SK-N-SH treated with all-trans-retinoic acid at 6 μM for 48 hours (cell line): ENCODE measurements around the gene ADSS2.

Experiments
- POU6F1 ChIP-seq: fragments of 250-450 bp; sonication (Bioruptor Pico); IDR thresholded peaks from 2 replicates; pipeline ENCODE4 v1.8.0; 2021; ENCODE audit warnings: low read depth, mild to moderate bottlenecking, moderate library complexity, borderline replicate concordance
- RARB ChIP-seq: fragments of 250-450 bp; sonication (Bioruptor Pico); IDR thresholded peaks from 2 replicates; pipeline ENCODE4 v1.8.0; 2021; ENCODE audit warnings: mild to moderate bottlenecking, moderate library complexity
- ZC3H10 ChIP-seq: fragments of 250-450 bp; sonication (Bioruptor Pico); IDR thresholded peaks from 2 replicates; pipeline ENCODE4 v1.5.1; 2021; ENCODE audit warnings: mild to moderate bottlenecking, moderate library complexity
- ZFP3 ChIP-seq: fragments of 250-450 bp; sonication (Bioruptor Pico); IDR thresholded peaks from 2 replicates; pipeline ENCODE4 v1.5.0; 2020; ENCODE audit warnings: mild to moderate bottlenecking, moderate library complexity
- ZFP30 ChIP-seq: fragments of 450-650 bp; formaldehyde crosslinking; IDR thresholded peaks from 2 replicates; pipeline ENCODE4 v1.5.0; 2022; ENCODE audit warnings: mild to moderate bottlenecking, moderate library complexity
- ZNF70 ChIP-seq: fragments of 450-650 bp; formaldehyde crosslinking; IDR thresholded peaks from 2 replicates; pipeline ENCODE4 v1.5.0; 2020; ENCODE audit warnings: mild to moderate bottlenecking, moderate library complexity
- TF ChIP-seq, protein P1 (sequence below): fragments of 250-450 bp; sonication (Bioruptor Pico); IDR thresholded peaks from 2 replicates; pipeline ENCODE4 v1.8.0; 2020; ENCODE audit warnings: mild to moderate bottlenecking, moderate library complexity, borderline replicate concordance

- TF ChIP-seq POU6F1 (CRISPR knock-in tag) (no peak), RARB (CRISPR knock-in tag) (no peak), ZNF70 (CRISPR knock-in tag) (no peak), ZC3H10 (no peak), ZFP30 (CRISPR knock-in tag) (no peak), ZFP3 (CRISPR knock-in tag) (no peak)
- TF ChIP-seq, protein P1, sequence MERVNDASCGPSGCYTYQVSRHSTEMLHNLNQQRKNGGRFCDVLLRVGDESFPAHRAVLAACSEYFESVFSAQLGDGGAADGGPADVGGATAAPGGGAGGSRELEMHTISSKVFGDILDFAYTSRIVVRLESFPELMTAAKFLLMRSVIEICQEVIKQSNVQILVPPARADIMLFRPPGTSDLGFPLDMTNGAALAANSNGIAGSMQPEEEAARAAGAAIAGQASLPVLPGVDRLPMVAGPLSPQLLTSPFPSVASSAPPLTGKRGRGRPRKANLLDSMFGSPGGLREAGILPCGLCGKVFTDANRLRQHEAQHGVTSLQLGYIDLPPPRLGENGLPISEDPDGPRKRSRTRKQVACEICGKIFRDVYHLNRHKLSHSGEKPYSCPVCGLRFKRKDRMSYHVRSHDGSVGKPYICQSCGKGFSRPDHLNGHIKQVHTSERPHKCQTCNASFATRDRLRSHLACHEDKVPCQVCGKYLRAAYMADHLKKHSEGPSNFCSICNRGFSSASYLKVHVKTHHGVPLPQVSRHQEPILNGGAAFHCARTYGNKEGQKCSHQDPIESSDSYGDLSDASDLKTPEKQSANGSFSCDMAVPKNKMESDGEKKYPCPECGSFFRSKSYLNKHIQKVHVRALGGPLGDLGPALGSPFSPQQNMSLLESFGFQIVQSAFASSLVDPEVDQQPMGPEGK (CRISPR knock-in tag), result no peak
Observed at GRCh38 chr1:244381878-244382565, 69.7 kb downstream of the ADSS2 start.
